ENCODE results near the gene PRKD1.

The PRKD1 gene

GRCh38 chr14:29587046-29587445 is 340.6 kb downstream of the PRKD1 start:
- DNase-seq, result no peak

DNA sequence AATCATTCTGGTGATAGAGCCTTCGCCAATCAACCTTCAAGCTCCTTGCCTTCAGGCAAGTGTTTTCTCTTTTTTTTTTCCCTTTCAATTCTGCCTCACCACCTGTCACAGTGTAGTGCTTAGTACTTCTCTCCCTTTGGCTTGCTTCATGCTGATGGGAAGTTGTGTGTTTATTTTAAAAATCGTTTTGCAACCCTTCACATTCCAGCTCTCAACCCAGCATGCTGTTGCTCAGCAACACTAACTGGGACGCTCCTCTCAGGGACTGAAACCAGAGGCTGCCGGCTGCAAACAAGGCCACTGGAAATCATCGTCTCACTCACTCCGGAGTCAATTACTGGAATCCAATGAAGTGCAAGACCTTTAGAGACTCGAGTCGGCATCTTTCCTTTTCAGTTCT is 342.7 kb downstream of the PRKD1 start:
- DNase-seq, result peak; percentile 85

- no peak for DNase-seq
Observed at GRCh38 chr14:29580763-29581162, 346.9 kb downstream of the PRKD1 start.

DNA sequence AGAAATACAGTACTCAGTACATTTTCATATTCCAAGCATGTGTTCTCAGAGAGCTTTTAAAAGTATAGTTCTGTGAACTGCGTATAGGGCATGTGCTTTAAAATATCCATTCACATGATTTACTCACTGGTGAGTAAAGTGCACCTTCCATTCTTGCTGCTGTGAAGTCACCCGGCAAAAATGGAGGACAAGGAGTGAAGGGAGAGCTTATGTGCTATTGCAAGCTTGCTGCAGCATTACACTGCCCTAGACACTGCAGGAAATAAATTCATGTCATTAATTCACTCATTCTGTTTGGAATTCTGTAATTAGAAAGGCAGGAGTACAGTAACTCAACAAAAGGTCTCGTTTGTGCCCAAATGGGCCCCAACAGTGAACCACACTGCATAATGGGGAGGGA is 347.8 kb downstream of the PRKD1 start:
- DNase-seq, result no peak

DNA sequence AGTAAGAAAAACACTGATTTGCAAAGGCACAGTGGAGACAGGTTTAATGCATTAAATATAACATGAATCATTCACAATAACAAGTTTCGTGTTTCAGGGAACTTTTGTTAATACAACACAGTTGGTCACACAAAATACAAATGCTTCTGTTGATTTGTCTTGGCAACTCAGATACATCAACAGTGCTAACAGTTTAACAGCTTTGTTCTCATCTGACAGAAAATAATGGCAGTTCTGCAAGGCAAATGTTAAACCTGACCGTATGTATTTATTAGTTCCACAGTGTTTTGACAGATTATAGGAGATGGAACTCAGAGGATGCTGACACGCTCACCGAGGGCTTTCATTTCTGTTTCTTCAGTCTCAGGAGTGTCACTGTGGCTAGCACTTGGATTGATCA is 350.7 kb downstream of the PRKD1 start:
- no peak for DNase-seq

DNA sequence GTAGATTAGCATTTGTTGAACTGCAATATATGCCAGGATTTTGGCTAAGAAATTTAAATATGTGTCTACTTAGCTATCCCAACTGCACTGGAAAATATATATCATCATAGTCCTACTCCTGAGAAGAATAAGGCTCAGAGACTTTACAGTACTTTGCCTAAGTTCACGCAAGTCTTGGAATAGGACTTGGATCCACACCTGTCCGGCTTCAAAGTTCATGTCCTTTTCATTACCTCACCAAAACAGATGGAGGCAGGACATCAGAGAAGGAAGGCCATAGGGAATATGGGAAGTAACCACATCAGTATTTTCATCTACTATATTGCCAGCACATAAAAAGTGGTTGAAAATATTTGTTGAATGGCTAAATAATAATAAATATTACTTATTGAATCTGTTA is 358.5 kb downstream of the PRKD1 start:
- no peak for DNase-seq

GRCh38 chr14:29566194-29566593 is 361.5 kb downstream of the PRKD1 start:
- DNase-seq, result no peak

DNA sequence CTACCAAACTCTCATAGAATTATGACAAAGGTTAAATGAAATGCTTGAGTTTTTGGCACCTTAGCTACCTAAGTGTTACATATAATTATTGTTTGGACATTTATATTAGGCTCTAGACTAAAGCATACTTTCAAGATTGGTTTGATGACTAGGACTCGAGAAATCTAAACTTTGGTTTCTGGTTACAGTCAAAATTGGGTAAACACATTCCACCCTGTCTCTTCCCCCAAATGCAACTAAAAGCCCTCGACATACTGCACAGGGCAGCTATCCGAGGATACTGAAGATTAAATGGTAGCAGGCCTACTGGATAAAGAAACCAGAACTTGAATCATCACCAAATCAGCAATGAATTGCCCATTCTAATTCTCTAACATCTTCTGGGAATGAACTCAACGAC is 369.1 kb downstream of the PRKD1 start:
- no peak for DNase-seq

DNA sequence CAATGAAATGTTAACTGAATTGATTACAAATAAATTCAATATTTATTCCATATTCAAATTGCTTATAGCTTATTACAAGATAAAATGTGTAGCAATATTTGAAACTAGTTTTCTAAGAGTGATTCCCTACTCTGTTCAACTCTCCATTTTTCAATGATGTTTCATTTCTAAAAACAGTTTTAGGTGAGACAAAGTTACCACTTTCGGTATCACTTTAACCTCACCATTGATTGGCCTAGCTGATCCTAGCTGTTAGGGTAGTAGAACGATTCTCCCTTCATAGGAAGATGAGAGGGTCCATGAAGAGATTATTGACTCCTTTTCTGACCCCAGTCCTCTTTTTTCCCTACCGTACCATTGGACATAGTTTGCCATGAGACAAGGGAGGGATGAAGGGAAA is 373.3 kb downstream of the PRKD1 start:
- DNase-seq, result no peak

GRCh38 chr14:29553427-29553826 is 374.2 kb downstream of the PRKD1 start:
- no peak for DNase-seq

- peak; percentile 74 for DNase-seq
Observed at GRCh38 chr14:29548948-29549370, 378.7 kb downstream of the PRKD1 start.

DNA sequence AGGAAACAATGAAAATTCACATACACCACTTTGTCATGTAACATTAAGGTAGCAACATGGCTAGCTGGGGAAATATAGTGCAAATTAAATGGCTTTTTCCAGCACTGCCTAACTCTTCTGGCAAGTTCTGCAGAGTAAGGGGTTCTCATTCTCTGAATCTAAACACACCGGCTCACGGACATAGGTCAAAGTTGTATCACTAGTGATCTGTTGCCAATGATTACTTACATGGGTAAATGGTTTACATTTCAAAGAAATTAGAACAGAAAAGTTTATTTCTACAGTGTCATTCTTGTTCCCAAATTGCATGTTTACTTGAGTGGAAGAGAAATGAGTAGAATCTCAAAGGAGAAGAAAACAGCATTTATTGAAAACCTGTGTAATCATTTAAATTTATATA is 381.9 kb downstream of the PRKD1 start:
- DNase-seq, result no peak

DNA sequence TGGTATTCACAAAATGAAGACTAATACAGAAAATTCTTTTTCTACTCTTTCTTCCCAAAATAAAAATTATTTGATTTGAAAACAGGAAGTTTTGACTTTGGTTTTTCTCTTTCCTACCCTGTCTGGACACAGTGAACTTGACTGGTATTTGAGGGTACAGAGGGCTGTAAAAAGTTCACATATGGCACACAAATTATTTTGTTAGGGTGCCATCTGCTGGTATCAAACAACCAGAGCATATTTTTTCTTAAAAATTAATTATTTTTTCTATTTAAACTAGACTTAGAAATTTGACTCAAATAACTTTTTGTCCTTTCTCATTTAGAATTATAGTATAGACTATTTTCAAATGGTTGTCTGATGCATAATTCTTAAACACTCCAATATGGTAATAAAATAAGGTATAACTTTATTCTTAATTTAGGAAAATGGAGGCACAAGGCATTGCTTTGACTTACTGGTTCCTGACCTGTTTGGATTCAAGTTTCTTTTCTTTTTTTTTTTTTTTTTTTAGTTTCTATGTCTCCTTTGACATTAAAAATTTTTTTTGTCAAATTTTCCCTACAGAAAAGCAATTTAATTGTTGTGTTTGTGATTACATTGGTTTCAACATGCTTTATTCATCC is 390.6 kb downstream of the PRKD1 start:
- DNase-seq, result peak; percentile 13

- DNase-seq, result no peak
Observed at GRCh38 chr14:29529418-29529817, 398.2 kb downstream of the PRKD1 start.

DNA sequence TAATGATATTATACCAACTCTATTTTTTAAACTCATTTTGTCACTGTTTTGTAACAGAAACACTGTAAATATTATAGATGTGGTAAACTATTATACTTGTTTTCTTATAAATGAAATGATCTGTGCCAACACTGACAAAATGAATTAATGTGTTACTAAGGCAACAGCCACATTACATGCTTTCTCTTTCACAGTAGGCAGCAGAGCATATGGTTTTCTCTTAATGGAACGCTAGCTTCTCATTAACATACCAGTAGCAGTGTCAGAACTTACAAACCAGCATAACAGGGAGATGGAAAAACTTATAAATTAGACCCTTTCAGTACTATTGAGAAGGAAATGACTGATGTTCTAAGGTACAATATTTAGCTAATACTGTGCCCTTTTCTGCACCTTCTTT is 398.8 kb downstream of the PRKD1 start:
- DNase-seq, result peak; percentile 11

- no peak for DNase-seq
Observed at GRCh38 chr14:29527286-29527685, 400.4 kb downstream of the PRKD1 start.
